ENCODE measurements around the gene BACH2. TPM values are rescaled to one million over a fixed set of nuclear protein-coding genes. Genes with fewer than 3 reads are reported as not detected.

The BACH2 gene
- total and polyA plus RNA-seq, 2 of the 4 experiments (the other 2 are of a cell fraction), result 1.3 to 1.4 TPM

- no peak overlapping the region for H3K18ac ChIP-seq (ENCODE audit: low read depth, low read length)
- H3K79me1 ChIP-seq (ENCODE audit: low read depth in 1 of 2, low read length in 2 of 2), result no peaks in the 10 kb centered on the region
- no peak overlapping the region for H3K27ac ChIP-seq (ENCODE audit: insufficient read depth, low read length)
- BruUV-seq (replicated peaks), result no TSS peak
- no peak overlapping the region for H2BK5ac ChIP-seq (ENCODE audit: low read depth, low read length, poor library complexity, severe bottlenecking)
- no peak overlapping the region for H2AK5ac ChIP-seq (ENCODE audit: low read depth, low read length)
- DNase-seq (peak; percentile 39), ATAC-seq (ENCODE audit: low read depth) (peak; percentile 40)
- TF ChIP-seq POLR2A (IDR thresholded peaks at IDR 0.05; ENCODE audit: low read depth, low read length) (no peak), CTCF (conservative IDR thresholded peaks at IDR 0.05; ENCODE audit: low read depth, low read length) (no peak), RAD21 (IDR thresholded peaks at IDR 0.05; ENCODE audit: low read length) (no peak), USF2 (IDR thresholded peaks at IDR 0.05; ENCODE audit: low read depth, low read length) (no peak), RCOR1 (IDR thresholded peaks at IDR 0.05; ENCODE audit: insufficient replicate concordance, low read length) (no peak), NFE2L2 (IDR thresholded peaks at IDR 0.05; ENCODE audit: low read depth, low read length) (no peak), SMC3 (IDR thresholded peaks at IDR 0.05; ENCODE audit: low read depth, low read length) (no peak), CEBPB (IDR thresholded peaks at IDR 0.05; ENCODE audit: low read depth, low read length) (no peak)
- TF ChIP-seq, protein P1, sequence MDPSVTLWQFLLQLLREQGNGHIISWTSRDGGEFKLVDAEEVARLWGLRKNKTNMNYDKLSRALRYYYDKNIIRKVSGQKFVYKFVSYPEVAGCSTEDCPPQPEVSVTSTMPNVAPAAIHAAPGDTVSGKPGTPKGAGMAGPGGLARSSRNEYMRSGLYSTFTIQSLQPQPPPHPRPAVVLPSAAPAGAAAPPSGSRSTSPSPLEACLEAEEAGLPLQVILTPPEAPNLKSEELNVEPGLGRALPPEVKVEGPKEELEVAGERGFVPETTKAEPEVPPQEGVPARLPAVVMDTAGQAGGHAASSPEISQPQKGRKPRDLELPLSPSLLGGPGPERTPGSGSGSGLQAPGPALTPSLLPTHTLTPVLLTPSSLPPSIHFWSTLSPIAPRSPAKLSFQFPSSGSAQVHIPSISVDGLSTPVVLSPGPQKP (IDR thresholded peaks at IDR 0.05; ENCODE audit: borderline replicate concordance, low read depth, low read length), result no peak
- in situ Hi-C loops (cut with MboI; ENCODE audit: low sequenced_read_pairs) (no loop called here), intact Hi-C loops (cut with micrococcal nuclease) (no loop called here), dilution Hi-C loops (cut with HindIII; ENCODE audit: low sequenced_read_pairs, unreplicated experiment) (no loop called here)
- H3K9me3 ChIP-seq (ENCODE audit: control insufficient read depth, insufficient read depth, low read length), result no peaks in the 10 kb centered on the region
- no peak overlapping the region for H2BK120ac ChIP-seq (ENCODE audit: low read depth, low read length)
- no peak overlapping the region for H3K23ac ChIP-seq (ENCODE audit: low read depth, low read length)
- no peak overlapping the region for H3K9ac ChIP-seq (ENCODE audit: low read depth, low read length)
- H2AK9ac ChIP-seq (replicated peaks; ENCODE audit: low read depth, low read length, poor library complexity), result no peak overlapping the region
- no peak overlapping the region for H3K14ac ChIP-seq (replicated peaks; ENCODE audit: low read depth, low read length)
- no peak overlapping the region for H2BK20ac ChIP-seq (ENCODE audit: low read depth, low read length)
- WGBS, 2 experiments (ENCODE audit: extremely low coverage in 2 of 2, insufficient read length in 1 of 2), result no CpG with 5 or more reads among the region's 1 CpG
- no peak overlapping the region for H4K8ac ChIP-seq (ENCODE audit: low read depth in 2 of 2, low read length in 2 of 2)
- no peaks in the 10 kb centered on the region for H3K27me3 ChIP-seq (ENCODE audit: control insufficient read depth, insufficient read depth, low read length)
- no peak overlapping the region for H4K5ac ChIP-seq (ENCODE audit: low read depth, low read length)
- H4K91ac ChIP-seq (ENCODE audit: insufficient read depth, low read depth, low read length), result no peak overlapping the region
- H2AFZ ChIP-seq (replicated peaks; ENCODE audit: low read length, poor library complexity), result no peak overlapping the region
- H3K36me3 ChIP-seq (ENCODE audit: control insufficient read depth, insufficient read depth, low read length), result no peaks in the 10 kb centered on the region
- H3K4me3 ChIP-seq (ENCODE audit: insufficient read depth, low read depth, low read length), result no peak overlapping the region
- no peaks in the 10 kb centered on the region for H4K20me1 ChIP-seq (ENCODE audit: insufficient read depth, low read length)
- H2BK15ac ChIP-seq (ENCODE audit: low read depth, low read length), result no peak overlapping the region
- H3K4me2 ChIP-seq (ENCODE audit: low read depth, low read length), result no peak overlapping the region
- ChIA-PET CTCF (no interaction called here), POLR2A (ENCODE audit: unreplicated experiment) (no interaction called here)
- no peaks in the 10 kb centered on the region for H3K4me1 ChIP-seq (ENCODE audit: control insufficient read depth, insufficient read depth, low read length)
- no peak overlapping the region for H3K4ac ChIP-seq (ENCODE audit: low read depth, low read length)
- H3K56ac ChIP-seq (ENCODE audit: extremely low read depth, insufficient read depth, low read length), result no peak overlapping the region
- H3K9me1 ChIP-seq (ENCODE audit: insufficient read depth, low read length), result no peaks in the 10 kb centered on the region
These were observed 31.4 kb upstream of the BACH2 start for GRCh38 chr6:90328004-90328403.
